Gastroesophageal sphincter (tissue), 4 donors: ENCODE data around the gene RIC3. TPM values are rescaled to one million over a fixed set of nuclear protein-coding genes. Genes with fewer than 3 reads are reported as not detected.

Source experiments
- ATAC-seq: fragments of 150-250 bp; one replicate; pipeline ENCODE4 v1.9.1; 2016; ENCODE audit warnings: mild to moderate bottlenecking, moderate library complexity
- H3K27ac ChIP-seq, 4 donors: fragments of 200-600 bp; sonication (generic) in 3 of 4; 1 replicate in 3 of 4; 2 replicates in 1 of 4; pipeline ENCODE4 v1.5.1; 2016 to 2019
- H3K27me3 ChIP-seq: fragments of 200-600 bp; sonication (generic); one replicate; pipeline ENCODE4 v1.5.1; 2019
- H3K36me3 ChIP-seq, 2 donors: fragments of 200-600 bp; sonication (generic); one replicate each; pipeline ENCODE4 v1.5.1; 2019; ENCODE audit warnings: control low read depth in 1 of 2
- H3K4me1 ChIP-seq, 3 donors: fragments of 200-600 bp; sonication (generic); 1 replicate in 2 of 3; 2 replicates in 1 of 3; pipeline ENCODE4 v1.5.1; 2016 to 2019; ENCODE audit warnings: control low read depth in 2 of 3
- H3K4me3 ChIP-seq, 2 donors: fragments of 200-600 bp; sonication (generic); one replicate each; pipeline ENCODE4 v1.5.1; 2019; ENCODE audit warnings: mild to moderate bottlenecking in 1 of 2, moderate library complexity in 1 of 2
- H3K9me3 ChIP-seq, 3 donors: fragments of 200-600 bp; sonication (generic); one replicate each; pipeline ENCODE4 v1.5.1; 2017 to 2019; ENCODE audit warnings: control low read depth in 2 of 3
- EP300 ChIP-seq: sonication (generic); formaldehyde crosslinking; IDR thresholded peaks from one replicate; pipeline ENCODE4 v1.6.1; 2017; ENCODE audit warnings: antibody characterized with exemption, mild to moderate bottlenecking
- POLR2A ChIP-seq, 2 donors: fragments of 450-650 bp; IDR thresholded peaks; one replicate each; pipeline ENCODE4 v1.6.1; 2017; ENCODE audit warnings: antibody characterized with exemption in 2 of 2, mild to moderate bottlenecking in 2 of 2, moderate library complexity in 1 of 2
- POLR2AphosphoS5 ChIP-seq: sonication (generic); formaldehyde crosslinking; IDR thresholded peaks from one replicate; pipeline ENCODE4 v1.6.1; 2017; ENCODE audit warnings: antibody characterized with exemption
- WGBS, 2 donors: methylation state at CpG; one replicate each; pipeline ENCODE4 v1.1.5; 2018; ENCODE audit warnings: low coverage in 1 of 2; 5-methylcytosine and 5-hydroxymethylcytosine counted together
- total RNA-seq, 4 donors: library from RNA; depleted of rRNA; stranded (reverse); fragments of >200 nt; gene quantifications; one replicate each; pipeline ENCODE4 v1.1.0, GENCODE V29; 2016
- TF ChIP-seq, protein P1 (sequence below), 4 experiments: fragments of 200-600 bp in 2 of 4; fragments of 450-650 bp in 2 of 4; sonication (generic) in 1 of 4; IDR thresholded peaks; one replicate each; pipeline ENCODE4 v1.5.1; 2017 to 2019; ENCODE audit warnings: antibody characterized with exemption in 4 of 4, mild to moderate bottlenecking in 2 of 4, moderate library complexity in 2 of 4

RIC3 gene
- total RNA-seq, 4 donors from 2014 or later: 13.6 to 33.2 (median 20.9) TPM

DNA sequence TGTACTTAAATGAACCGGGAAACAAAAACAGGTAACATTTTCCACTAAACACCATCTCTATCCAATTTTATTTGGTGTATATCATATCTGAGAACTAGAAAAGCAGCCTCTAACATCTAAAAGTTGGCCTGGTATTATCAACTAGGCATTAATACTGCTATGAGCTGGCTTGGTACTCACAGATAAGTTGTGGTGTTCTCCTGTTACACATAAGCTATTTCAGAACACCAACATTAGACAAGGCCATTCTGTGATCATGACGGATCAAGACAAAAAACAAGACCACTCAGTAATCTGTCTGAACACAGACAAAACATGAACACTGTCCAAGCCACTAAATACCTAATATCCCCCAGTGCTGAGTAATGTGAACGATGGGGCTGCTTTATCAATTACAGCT, 11.9 kb downstream of the RIC3 start:
- H3K4me3 ChIP-seq: no peak overlapping the region
- no peak for ATAC-seq

DNA sequence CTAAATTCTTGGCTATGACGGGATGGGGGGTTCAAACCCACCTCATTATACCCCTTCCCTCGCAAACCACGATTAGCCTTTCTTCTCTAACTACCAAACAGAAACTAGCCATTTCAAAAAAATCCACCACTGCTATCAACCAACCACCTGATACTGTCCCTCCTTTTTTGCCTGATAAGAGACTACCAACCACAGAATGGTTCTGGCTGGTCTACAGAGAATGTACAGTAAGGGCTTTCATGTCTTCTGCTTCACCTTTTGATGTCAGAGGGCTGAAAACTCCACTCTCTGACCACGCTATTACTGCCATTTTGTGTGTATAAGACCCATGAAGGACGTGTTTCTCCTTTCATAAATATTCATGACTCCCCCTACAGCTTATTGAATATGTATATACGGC, 19.1 kb downstream of the RIC3 start:
- no peaks in the 10 kb centered on the region for H3K4me1 ChIP-seq
- WGBS, 2 donors: 92 to 96% methylated on average over 6 of the region's 6 CpGs
- no peak overlapping the region for H3K4me3 ChIP-seq
- H3K36me3 ChIP-seq: no peaks in the 10 kb centered on the region
- no peak for ATAC-seq
- TF ChIP-seq, protein P1, sequence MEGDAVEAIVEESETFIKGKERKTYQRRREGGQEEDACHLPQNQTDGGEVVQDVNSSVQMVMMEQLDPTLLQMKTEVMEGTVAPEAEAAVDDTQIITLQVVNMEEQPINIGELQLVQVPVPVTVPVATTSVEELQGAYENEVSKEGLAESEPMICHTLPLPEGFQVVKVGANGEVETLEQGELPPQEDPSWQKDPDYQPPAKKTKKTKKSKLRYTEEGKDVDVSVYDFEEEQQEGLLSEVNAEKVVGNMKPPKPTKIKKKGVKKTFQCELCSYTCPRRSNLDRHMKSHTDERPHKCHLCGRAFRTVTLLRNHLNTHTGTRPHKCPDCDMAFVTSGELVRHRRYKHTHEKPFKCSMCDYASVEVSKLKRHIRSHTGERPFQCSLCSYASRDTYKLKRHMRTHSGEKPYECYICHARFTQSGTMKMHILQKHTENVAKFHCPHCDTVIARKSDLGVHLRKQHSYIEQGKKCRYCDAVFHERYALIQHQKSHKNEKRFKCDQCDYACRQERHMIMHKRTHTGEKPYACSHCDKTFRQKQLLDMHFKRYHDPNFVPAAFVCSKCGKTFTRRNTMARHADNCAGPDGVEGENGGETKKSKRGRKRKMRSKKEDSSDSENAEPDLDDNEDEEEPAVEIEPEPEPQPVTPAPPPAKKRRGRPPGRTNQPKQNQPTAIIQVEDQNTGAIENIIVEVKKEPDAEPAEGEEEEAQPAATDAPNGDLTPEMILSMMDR (IDR thresholded peaks at IDR 0.05): no peak
- TF ChIP-seq POLR2A (IDR thresholded peaks at IDR 0.05) (no peak), POLR2AphosphoS5 (no peak), EP300 (no peak)
- no peak overlapping the region for H3K27ac ChIP-seq
- no peaks in the 10 kb centered on the region for H3K9me3 ChIP-seq
- H3K27me3 ChIP-seq: no peaks in the 10 kb centered on the region

More for the DNA sequence above, 11.9 kb downstream of the RIC3 start:
- H3K36me3 ChIP-seq: peaks cover 0 to 7% of the 10 kb centered on the region in 2 donors
- TF ChIP-seq EP300: no peak
- TF ChIP-seq, protein P1 (IDR thresholded peaks at IDR 0.05): no peak
- no peak for TF ChIP-seq POLR2A (IDR thresholded peaks at IDR 0.05)
- TF ChIP-seq POLR2AphosphoS5: no peak
- H3K4me1 ChIP-seq: no peaks in the 10 kb centered on the region
- WGBS, 2 donors: 74 to 100% methylated on average over 2 to 3 of the region's 3 CpGs
- H3K27me3 ChIP-seq: no peaks in the 10 kb centered on the region
- no peak overlapping the region for H3K27ac ChIP-seq
- no peaks in the 10 kb centered on the region for H3K9me3 ChIP-seq

DNA sequence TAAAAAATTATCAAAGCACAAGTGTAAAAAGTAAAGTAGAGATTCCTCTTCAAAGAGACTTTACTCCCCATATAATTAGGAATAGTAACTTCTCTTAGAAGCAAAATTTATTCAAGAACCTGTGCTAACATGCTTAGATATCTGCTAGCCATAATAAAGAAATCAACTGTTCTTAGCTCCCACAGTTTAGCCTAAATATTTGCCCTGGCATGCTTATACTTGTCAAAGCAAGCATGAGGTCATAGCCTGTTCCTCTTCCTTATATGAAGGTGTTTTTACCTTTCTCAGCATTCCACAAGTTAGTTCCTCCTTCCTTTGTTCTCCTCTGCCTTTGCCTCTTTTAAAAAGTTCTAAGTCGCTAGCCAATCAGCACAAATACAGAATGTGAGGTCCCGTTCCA, 30.3 kb downstream of the RIC3 start:
- no peak overlapping the region for H3K4me3 ChIP-seq
- H3K9me3 ChIP-seq: no peaks in the 10 kb centered on the region
- H3K27me3 ChIP-seq: no peaks in the 10 kb centered on the region
- ATAC-seq: no peak
- H3K4me1 ChIP-seq: no peaks in the 10 kb centered on the region
- 95% methylated on average over 2 of the region's 2 CpGs; no CpG with 5 or more reads in 1 of the 2 donors for WGBS, 2 donors
- H3K27ac ChIP-seq: no peak overlapping the region
- no peak for TF ChIP-seq POLR2AphosphoS5
- TF ChIP-seq POLR2A (IDR thresholded peaks at IDR 0.05): no peak
- no peak for TF ChIP-seq EP300
- TF ChIP-seq, protein P1 (IDR thresholded peaks at IDR 0.05): no peak
- H3K36me3 ChIP-seq: peaks cover 0 to 34% of the 10 kb centered on the region in 2 donors

DNA sequence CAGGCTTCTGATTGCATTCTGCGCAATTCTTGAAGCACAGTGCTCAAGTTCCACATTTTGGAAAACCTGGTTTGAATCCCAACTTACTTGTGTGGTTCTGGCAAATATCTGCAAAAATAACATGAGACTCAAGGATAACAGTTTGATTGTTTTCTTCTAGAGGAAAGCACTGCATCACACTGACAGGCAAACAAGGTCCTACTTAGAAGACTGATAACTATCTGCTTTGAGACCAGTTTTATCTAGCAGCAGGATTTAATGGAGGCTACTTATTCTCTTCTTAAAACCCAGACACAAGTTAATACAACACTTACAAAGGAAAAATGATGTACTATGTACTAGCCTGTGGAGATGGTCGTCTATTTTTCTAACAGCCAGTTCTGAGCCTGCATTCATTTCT, 41.4 kb downstream of the RIC3 start:
- H3K4me1 ChIP-seq: no peaks in the 10 kb centered on the region
- no peak overlapping the region for H3K27ac ChIP-seq
- H3K27me3 ChIP-seq: no peaks in the 10 kb centered on the region
- 71 to 72% methylated on average over 2 of the region's 2 CpGs for WGBS, 2 donors
- ATAC-seq: no peak
- no peak for TF ChIP-seq EP300
- no peaks in the 10 kb centered on the region for H3K9me3 ChIP-seq
- peaks cover 0 to 9% of the 10 kb centered on the region in 2 donors for H3K36me3 ChIP-seq
- no peak overlapping the region for H3K4me3 ChIP-seq

DNA sequence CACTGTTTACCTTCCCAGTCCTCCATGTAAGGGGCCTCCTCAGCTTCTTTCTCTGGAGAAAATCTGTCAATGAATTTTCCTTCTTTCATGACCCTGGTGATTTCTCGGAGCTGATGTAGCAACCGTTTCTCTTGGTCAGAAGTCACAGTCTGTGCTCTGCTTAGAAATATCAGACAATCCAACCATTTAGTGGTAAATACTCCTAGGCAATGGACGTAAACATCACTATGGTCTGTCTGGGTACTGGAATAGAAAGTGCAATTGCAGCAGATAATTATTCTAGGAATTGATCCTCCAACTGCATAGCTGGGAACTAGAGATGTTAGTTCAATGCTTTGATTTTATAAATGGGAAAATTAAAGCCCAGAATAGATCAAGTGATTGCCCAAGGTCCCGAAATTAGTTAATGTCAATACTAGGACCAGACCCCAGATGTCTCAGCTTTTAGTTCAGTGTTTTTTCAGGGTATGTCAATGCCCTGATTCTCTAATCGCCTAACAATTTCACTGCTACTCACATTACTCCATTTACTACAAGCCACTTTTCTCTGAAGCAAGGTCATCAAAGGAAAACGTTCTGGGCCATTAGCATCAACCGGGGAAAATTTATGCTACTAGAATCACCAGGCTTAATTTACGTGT, 42.1 kb downstream of the RIC3 start:
- no peak for ATAC-seq
- H3K4me3 ChIP-seq: no peak overlapping the region
- TF ChIP-seq, protein P1 (IDR thresholded peaks at IDR 0.05): no peak
- TF ChIP-seq POLR2AphosphoS5: no peak
- TF ChIP-seq EP300: no peak
- TF ChIP-seq POLR2A (IDR thresholded peaks at IDR 0.05): no peak
- no peaks in the 10 kb centered on the region for H3K27me3 ChIP-seq
- no peaks in the 10 kb centered on the region for H3K9me3 ChIP-seq
- no peak overlapping the region for H3K27ac ChIP-seq
- WGBS, 2 donors: 61 to 68% methylated on average over 8 of the region's 8 CpGs
- H3K4me1 ChIP-seq: no peaks in the 10 kb centered on the region
- H3K36me3 ChIP-seq: peaks cover 0 to 9% of the 10 kb centered on the region in 2 donors
